Mesendoderm (in vitro differentiated cells): ENCODE measurements around the gene MAML3.

ENCODE experiments used
- DNase-seq: peaks from one replicate; pipeline ENCODE4 v3.0.0; 2013
- H2AK5ac ChIP-seq: 2 replicates; pipeline ENCODE4 v1.6.1; 2013; ENCODE audit warnings: low read length, inconsistent platforms
- H2BK120ac ChIP-seq: 2 replicates; pipeline ENCODE4 v1.6.1; 2013; ENCODE audit warnings: low read depth, mild to moderate bottlenecking, low read length, moderate library complexity, mixed read lengths
- H2BK15ac ChIP-seq: replicated peaks from 2 replicates; pipeline ENCODE4 v1.6.1; 2013; ENCODE audit warnings: low read depth, mild to moderate bottlenecking, moderate library complexity
- H2BK5ac ChIP-seq: 2 replicates; pipeline ENCODE4 v1.6.1; 2013; ENCODE audit warnings: low read length, inconsistent platforms
- H3K18ac ChIP-seq: 2 replicates; pipeline ENCODE4 v1.6.1; 2013; ENCODE audit warnings: mild to moderate bottlenecking, low read length, mixed read lengths
- H3K23ac ChIP-seq: one replicate; pipeline ENCODE4 v1.6.1; 2013; ENCODE audit warnings: low read length
- H3K27ac ChIP-seq: 2 replicates; pipeline ENCODE4 v1.5.1; 2013; ENCODE audit warnings: low read depth, mild to moderate bottlenecking, inconsistent platforms, low read length, moderate library complexity
- H3K27me3 ChIP-seq: 2 replicates; pipeline ENCODE4 v1.6.1; 2013; ENCODE audit warnings: low read length, control low read depth, mild to moderate bottlenecking, inconsistent platforms; ENCODE audit not compliant: insufficient read depth, poor library complexity
- H3K36me3 ChIP-seq: 2 replicates; pipeline ENCODE4 v1.6.1; 2013; ENCODE audit warnings: low read length, inconsistent platforms; ENCODE audit not compliant: control insufficient read depth, insufficient read depth
- H3K4ac ChIP-seq: one replicate; pipeline ENCODE4 v1.6.1; 2013; ENCODE audit warnings: low read depth, mild to moderate bottlenecking, low read length, moderate library complexity
- H3K4me1 ChIP-seq: 2 replicates; pipeline ENCODE4 v1.6.1; 2013; ENCODE audit warnings: low read depth, low read length, inconsistent platforms; ENCODE audit not compliant: control insufficient read depth
- H3K4me2 ChIP-seq: 2 replicates; pipeline ENCODE4 v1.6.1; 2013; ENCODE audit warnings: low read length
- H3K4me3 ChIP-seq: 2 replicates; pipeline ENCODE4 v1.5.1; 2013; ENCODE audit warnings: mild to moderate bottlenecking, low read length
- H3K56ac ChIP-seq: one replicate; pipeline ENCODE4 v1.6.1; 2013; ENCODE audit warnings: low read length
- H3K79me1 ChIP-seq: 2 replicates; pipeline ENCODE4 v1.6.1; 2013; ENCODE audit warnings: low read length, inconsistent platforms
- H3K79me2 ChIP-seq: 2 replicates; pipeline ENCODE4 v1.6.1; 2013; ENCODE audit warnings: mild to moderate bottlenecking, low read length; ENCODE audit not compliant: control insufficient read depth, insufficient read depth
- H3K9ac ChIP-seq: 2 replicates; pipeline ENCODE4 v1.6.1; 2013; ENCODE audit warnings: low read length, inconsistent platforms
- H4K5ac ChIP-seq: one replicate; pipeline ENCODE4 v1.6.1; 2013; ENCODE audit warnings: low read length
- H4K8ac ChIP-seq: one replicate; pipeline ENCODE4 v1.6.1; 2013; ENCODE audit warnings: low read depth, mild to moderate bottlenecking, control low read depth, low read length, moderate library complexity
- WGBS: extraction: QIAGEN DNeasy Blood & Tissue Kit; methylation state at CpG from one replicate; pipeline ENCODE4 v1.1.7; 2013; ENCODE audit warnings: low lambda C conversion rate, missing lambda C conversion rate; ENCODE audit not compliant: insufficient coverage; ENCODE audit errors: extremely low coverage; 5-methylcytosine and 5-hydroxymethylcytosine counted together

The MAML3 gene

DNA sequence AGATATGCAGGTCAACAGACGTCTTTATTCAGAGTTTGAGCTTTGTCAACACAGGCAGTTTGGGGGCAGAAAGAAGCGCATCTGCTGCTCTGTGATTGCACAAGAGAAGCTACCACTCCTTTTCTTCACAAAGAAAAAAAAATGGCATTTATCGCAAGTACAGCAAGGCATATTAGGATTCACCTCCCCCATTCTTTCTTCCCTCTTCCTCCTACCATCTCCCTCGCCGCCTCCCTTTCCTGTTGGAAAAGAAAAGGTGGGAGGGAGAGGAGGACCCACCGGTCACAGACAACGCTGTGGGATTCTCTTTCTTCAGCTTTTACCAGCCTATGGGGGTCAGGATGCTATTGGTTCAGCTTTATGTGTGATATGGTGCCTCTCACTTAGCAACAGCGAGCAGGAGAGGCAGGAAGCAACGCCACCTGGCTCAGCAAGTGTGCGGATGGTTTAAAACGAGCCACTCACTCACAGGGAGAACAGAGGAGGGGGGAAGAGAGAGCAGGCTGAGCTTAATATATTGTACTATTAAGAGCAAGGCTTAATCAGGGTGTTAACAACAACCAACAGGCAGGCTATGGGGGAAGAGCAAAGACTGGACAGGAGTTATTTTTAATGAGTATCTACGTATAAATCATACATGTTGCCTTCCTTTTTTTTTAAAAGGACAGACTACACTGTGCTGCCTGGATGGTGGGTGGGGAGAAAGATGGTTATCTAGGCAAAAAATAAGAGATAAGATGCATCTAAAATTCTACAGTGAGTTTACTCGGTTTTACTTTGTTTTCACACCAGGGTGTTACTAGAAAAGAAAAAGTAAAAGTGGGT lies 104.7 kb downstream of the MAML3 start:
- Histone ChIP-seq H3K79me2 (no peaks in the 10 kb centered on the region), H2AK5ac (no peak overlapping the region), H3K4me2 (peak overlapping the region; percentile 35), H2BK5ac (peak overlapping the region; percentile 73), H3K4me1 (peaks cover 32% of the 10 kb centered on the region), H3K4ac (no peak overlapping the region), H3K27ac (peak overlapping the region; percentile 91), H3K27me3 (no peaks in the 10 kb centered on the region), H4K5ac (peak overlapping the region; percentile 77), H3K56ac (peak overlapping the region; percentile 90), H3K9ac (peak overlapping the region; percentile 72), H3K4me3 (no peak overlapping the region), H3K18ac (peak overlapping the region; percentile 82), H3K23ac (no peak overlapping the region), H3K36me3 (no peaks in the 10 kb centered on the region), H2BK15ac (peak overlapping the region; percentile 98), H2BK120ac (peak overlapping the region; percentile 76), H3K79me1 (peaks cover 3% of the 10 kb centered on the region), H4K8ac (no peak overlapping the region)
- WGBS: no CpG with 5 or more reads among the region's 13 CpGs
- DNase-seq: peak; percentile 99

DNA sequence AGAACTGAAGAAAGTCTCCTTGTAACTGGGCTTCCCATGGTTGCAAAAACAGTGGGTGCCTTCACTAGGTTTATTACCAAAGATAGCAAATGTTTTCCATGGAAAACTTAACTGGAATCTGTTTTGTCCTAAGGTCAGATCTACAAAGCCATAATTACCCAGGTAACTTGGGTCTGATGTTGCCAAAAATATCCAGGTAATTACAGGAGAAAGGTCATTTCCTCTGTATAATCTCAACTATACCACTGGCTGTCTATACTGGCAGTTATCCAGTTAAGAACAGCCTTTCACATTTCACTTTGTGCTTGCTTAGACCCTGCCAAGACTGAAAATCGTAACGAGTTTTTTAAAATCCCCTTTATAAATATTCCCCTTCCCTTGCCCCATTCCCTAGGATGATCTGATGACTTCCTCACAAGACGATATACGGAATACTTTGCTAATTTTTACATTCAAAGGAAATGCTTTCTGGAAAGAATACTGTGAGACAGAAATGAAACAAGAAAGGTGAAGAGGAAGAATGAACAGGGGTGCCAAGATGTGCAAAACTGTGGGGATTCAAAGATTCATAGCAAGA lies 105.5 kb downstream of the MAML3 start:
- peak overlapping the region; percentile 98 for H2BK15ac ChIP-seq
- H3K4ac ChIP-seq: peak overlapping the region; percentile 55
- no peaks in the 10 kb centered on the region for H3K79me2 ChIP-seq
- H3K56ac ChIP-seq: peak overlapping the region; percentile 90
- H3K23ac ChIP-seq: no peak overlapping the region
- peak overlapping the region; percentile 35 for H3K4me2 ChIP-seq
- peak overlapping the region; percentile 76 for H2BK120ac ChIP-seq
- no peak for DNase-seq
- peaks cover 3% of the 10 kb centered on the region for H3K79me1 ChIP-seq
- peaks cover 32% of the 10 kb centered on the region for H3K4me1 ChIP-seq
- H3K4me3 ChIP-seq: no peak overlapping the region
- peak overlapping the region; percentile 65 for H4K5ac ChIP-seq
- no peaks in the 10 kb centered on the region for H3K36me3 ChIP-seq
- WGBS: no CpG with 5 or more reads among the region's 4 CpGs
- H4K8ac ChIP-seq: no peak overlapping the region
- H3K27ac ChIP-seq: peak overlapping the region; percentile 91
- no peak overlapping the region for H2AK5ac ChIP-seq
- H3K18ac ChIP-seq: peak overlapping the region; percentile 82
- no peaks in the 10 kb centered on the region for H3K27me3 ChIP-seq
- H2BK5ac ChIP-seq: peak overlapping the region; percentile 73
- peak overlapping the region; percentile 72 for H3K9ac ChIP-seq

DNA sequence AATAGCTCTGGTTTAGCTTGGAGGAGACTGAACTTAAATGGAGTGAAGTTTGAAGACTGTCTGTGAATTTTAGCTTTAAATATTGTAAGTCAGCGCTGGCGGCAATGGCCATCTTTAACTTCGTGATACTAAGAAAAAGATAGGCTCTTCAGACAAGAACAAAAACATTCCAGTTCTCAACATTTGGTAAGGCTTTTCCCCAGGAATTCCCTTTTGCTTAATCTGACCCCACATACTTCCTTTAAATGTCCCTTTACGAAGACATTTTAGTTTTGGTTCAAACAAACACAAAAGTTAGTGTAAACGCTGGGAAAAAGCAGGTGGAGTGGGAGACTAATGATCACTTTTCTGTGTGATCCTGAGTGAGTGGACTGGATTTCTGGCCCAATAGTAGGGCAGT lies 106.2 kb downstream of the MAML3 start:
- no peaks in the 10 kb centered on the region for H3K79me2 ChIP-seq
- H3K79me1 ChIP-seq: peaks cover 3% of the 10 kb centered on the region
- H3K9ac ChIP-seq: peak overlapping the region; percentile 30
- peaks cover 30% of the 10 kb centered on the region for H3K4me1 ChIP-seq
- H3K23ac ChIP-seq: no peak overlapping the region
- no peaks in the 10 kb centered on the region for H3K27me3 ChIP-seq
- H3K4me3 ChIP-seq: no peak overlapping the region
- no peak overlapping the region for H4K5ac ChIP-seq
- no peak overlapping the region for H4K8ac ChIP-seq
- H3K4ac ChIP-seq: peak overlapping the region; percentile 97
- H2BK5ac ChIP-seq: no peak overlapping the region
- no peak overlapping the region for H3K27ac ChIP-seq
- no peak overlapping the region for H3K4me2 ChIP-seq
- H3K56ac ChIP-seq: peak overlapping the region; percentile 73
- WGBS: no CpG with 5 or more reads among the region's 5 CpGs
- H3K18ac ChIP-seq: peak overlapping the region; percentile 81
- no peaks in the 10 kb centered on the region for H3K36me3 ChIP-seq
- H2BK15ac ChIP-seq: peak overlapping the region; percentile 88
- DNase-seq: no peak
- no peak overlapping the region for H2AK5ac ChIP-seq
- H2BK120ac ChIP-seq: peak overlapping the region; percentile 65

DNA sequence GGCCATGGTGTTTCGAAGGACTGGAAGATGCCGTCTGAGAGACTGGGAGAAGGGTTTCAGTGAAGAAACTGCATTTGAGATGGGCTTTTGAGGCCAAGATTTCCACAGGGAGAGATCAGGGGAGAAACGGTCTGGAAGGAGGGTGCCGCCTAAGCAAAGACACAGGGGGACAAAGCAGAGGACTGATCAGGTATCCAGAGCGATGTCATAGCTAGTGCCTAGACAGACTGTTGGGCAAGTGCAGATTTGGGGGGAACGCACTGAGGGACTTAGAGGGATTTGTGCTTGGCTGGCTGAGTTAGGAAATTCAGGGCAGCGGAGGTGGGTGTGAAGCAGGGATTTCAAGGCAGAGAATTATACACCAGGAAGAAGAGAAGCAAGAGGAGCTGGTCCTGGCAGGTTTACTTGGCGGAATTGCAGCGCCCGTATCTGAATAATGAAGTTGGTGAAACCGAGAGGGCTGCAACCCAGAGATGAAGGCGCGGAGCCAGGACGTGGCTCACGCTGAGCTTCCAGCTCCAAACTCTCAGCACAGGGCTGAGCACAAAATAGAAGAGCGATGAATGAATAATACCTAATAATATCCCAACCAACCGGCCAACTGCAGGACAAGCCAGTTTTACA lies 106.9 kb downstream of the MAML3 start:
- peaks cover 3% of the 10 kb centered on the region for H3K79me1 ChIP-seq
- H3K9ac ChIP-seq: peak overlapping the region; percentile 30
- peak overlapping the region; percentile 65 for H2BK120ac ChIP-seq
- no peaks in the 10 kb centered on the region for H3K27me3 ChIP-seq
- H3K79me2 ChIP-seq: no peaks in the 10 kb centered on the region
- WGBS: no CpG with 5 or more reads among the region's 17 CpGs
- peak overlapping the region; percentile 1 for H2AK5ac ChIP-seq
- H3K27ac ChIP-seq: peak overlapping the region; percentile 27
- H3K56ac ChIP-seq: peak overlapping the region; percentile 63
- H3K36me3 ChIP-seq: no peaks in the 10 kb centered on the region
- H3K4me3 ChIP-seq: no peak overlapping the region
- H3K23ac ChIP-seq: no peak overlapping the region
- peak overlapping the region; percentile 35 for H3K4me2 ChIP-seq
- no peak overlapping the region for H4K8ac ChIP-seq
- H2BK15ac ChIP-seq: peak overlapping the region; percentile 88
- peak overlapping the region; percentile 81 for H3K18ac ChIP-seq
- peaks cover 30% of the 10 kb centered on the region for H3K4me1 ChIP-seq
- H3K4ac ChIP-seq: peak overlapping the region; percentile 97
- H4K5ac ChIP-seq: no peak overlapping the region
- DNase-seq: peak; percentile 53
- H2BK5ac ChIP-seq: peak overlapping the region; percentile 16

DNA sequence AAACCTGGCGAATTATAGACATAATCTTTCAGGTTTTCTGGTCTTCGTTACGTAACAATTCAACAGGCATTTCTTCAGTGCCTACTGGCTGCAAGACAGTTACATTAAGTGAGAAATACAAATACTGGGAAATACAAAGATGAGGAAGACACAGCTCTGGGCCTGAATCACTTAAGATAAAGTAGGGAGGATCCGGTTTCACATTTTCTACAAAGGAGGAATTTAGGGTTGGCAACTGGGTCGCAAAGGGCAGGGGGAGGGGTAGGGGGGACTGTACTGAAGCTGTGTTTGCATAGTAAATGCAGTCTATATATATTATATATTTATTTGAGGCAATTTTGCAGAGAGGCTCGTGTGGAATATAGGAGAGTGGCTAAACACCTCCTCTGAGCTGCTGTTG lies 107.4 kb downstream of the MAML3 start:
- no peak overlapping the region for H3K23ac ChIP-seq
- H3K4me2 ChIP-seq: peak overlapping the region; percentile 35
- H3K79me2 ChIP-seq: no peaks in the 10 kb centered on the region
- no peaks in the 10 kb centered on the region for H3K27me3 ChIP-seq
- H2BK120ac ChIP-seq: peak overlapping the region; percentile 40
- no peak overlapping the region for H4K5ac ChIP-seq
- no peaks in the 10 kb centered on the region for H3K36me3 ChIP-seq
- H3K4ac ChIP-seq: peak overlapping the region; percentile 97
- peak; percentile 77 for DNase-seq
- WGBS: 100% methylated on average over 1 of the region's 6 CpGs
- peaks cover 3% of the 10 kb centered on the region for H3K79me1 ChIP-seq
- H4K8ac ChIP-seq: no peak overlapping the region
- peaks cover 30% of the 10 kb centered on the region for H3K4me1 ChIP-seq
- no peak overlapping the region for H2BK15ac ChIP-seq
- no peak overlapping the region for H3K4me3 ChIP-seq
- no peak overlapping the region for H2BK5ac ChIP-seq
- peak overlapping the region; percentile 30 for H3K9ac ChIP-seq
- H3K27ac ChIP-seq: peak overlapping the region; percentile 27
- H3K56ac ChIP-seq: peak overlapping the region; percentile 63
- no peak overlapping the region for H2AK5ac ChIP-seq
- peak overlapping the region; percentile 81 for H3K18ac ChIP-seq
